C4-2B (cell line): Measurements from ENCODE around the gene MBTPS1.

Experiments used
- CTCF ChIP-seq: fragments of 450-650 bp; conservative IDR thresholded peaks from 2 replicates; pipeline ENCODE4 v1.5.1; 2017; ENCODE audit warnings: mild to moderate bottlenecking
- ZFX ChIP-seq: fragments of 450-650 bp; IDR thresholded peaks from 2 replicates; pipeline ENCODE4 v1.6.1; 2017

GRCh38 chr16:84004442-84004841 lies 112.3 kb downstream of the MBTPS1 start:
- TF ChIP-seq CTCF = no peak
- no peak for TF ChIP-seq ZFX
